A673 (cell line): ENCODE measurements around the gene CFL2.

Experiments used
- EZH2 ChIP-seq: fragments of 200-600 bp; sonication (generic); IDR thresholded peaks from 2 replicates; pipeline ENCODE4 v1.6.1; 2017; ENCODE audit warnings: borderline replicate concordance, low read depth, mild to moderate bottlenecking, mixed read lengths, antibody characterized with exemption, low read length; ENCODE audit not compliant: poor library complexity, severe bottlenecking
- TF ChIP-seq, protein P1 (sequence below): fragments of 300-800, 200-600 bp; sonication (generic); conservative IDR thresholded peaks from 2 replicates; pipeline ENCODE4 v1.5.1; 2017; ENCODE audit warnings: low read depth, mild to moderate bottlenecking, antibody characterized with exemption, low read length, moderate library complexity, mixed read lengths

DNA sequence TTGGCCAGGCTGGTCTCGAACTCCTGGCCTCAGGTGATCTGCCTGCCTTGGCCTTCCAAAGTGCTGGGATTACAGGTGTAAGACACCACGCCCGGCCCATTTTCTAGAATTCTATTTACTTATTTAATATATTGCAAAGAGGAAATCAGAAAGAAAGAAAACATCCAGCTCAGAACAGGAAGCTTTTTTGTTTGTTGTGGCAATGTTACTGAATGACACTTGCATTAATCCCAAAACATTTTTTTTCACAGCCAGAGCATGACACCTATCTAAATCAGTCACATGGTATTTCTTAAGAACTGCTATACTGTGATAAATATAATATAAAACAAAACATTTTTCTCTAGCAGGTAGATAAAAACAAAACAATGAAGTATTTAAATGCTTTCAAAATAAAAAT lies 12.6 kb downstream of the CFL2 start:
- TF ChIP-seq, protein P1, sequence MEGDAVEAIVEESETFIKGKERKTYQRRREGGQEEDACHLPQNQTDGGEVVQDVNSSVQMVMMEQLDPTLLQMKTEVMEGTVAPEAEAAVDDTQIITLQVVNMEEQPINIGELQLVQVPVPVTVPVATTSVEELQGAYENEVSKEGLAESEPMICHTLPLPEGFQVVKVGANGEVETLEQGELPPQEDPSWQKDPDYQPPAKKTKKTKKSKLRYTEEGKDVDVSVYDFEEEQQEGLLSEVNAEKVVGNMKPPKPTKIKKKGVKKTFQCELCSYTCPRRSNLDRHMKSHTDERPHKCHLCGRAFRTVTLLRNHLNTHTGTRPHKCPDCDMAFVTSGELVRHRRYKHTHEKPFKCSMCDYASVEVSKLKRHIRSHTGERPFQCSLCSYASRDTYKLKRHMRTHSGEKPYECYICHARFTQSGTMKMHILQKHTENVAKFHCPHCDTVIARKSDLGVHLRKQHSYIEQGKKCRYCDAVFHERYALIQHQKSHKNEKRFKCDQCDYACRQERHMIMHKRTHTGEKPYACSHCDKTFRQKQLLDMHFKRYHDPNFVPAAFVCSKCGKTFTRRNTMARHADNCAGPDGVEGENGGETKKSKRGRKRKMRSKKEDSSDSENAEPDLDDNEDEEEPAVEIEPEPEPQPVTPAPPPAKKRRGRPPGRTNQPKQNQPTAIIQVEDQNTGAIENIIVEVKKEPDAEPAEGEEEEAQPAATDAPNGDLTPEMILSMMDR, result no peak
- TF ChIP-seq EZH2, result no peak
